ENCODE data around the gene UBE2G1. TPM values are rescaled to one million over a fixed set of nuclear protein-coding genes. Genes with fewer than 3 reads are reported as not detected.

Gene UBE2G1
- total and polyA plus RNA-seq, 4 donors = 8.0 to 47.5 (median 34.4) TPM

GRCh38 chr17:4340914-4341615 lies 25.4 kb downstream of the UBE2G1 start:
- Histone ChIP-seq H3K27ac (ENCODE audit: low read depth in 1 of 2, low read length in 1 of 2) (peak overlapping the region in 1 of 2 donors; percentile 71), H3K4me3 (no peak overlapping the region), H3K9me3 (ENCODE audit: control insufficient read depth in 4 of 4, insufficient read depth in 3 of 4, low read length in 3 of 4) (no peaks in the 10 kb centered on the region), H3K9ac (ENCODE audit: insufficient read depth in 1 of 2, low read length in 2 of 2) (no peak overlapping the region), H3K4me1 (ENCODE audit: control insufficient read depth in 5 of 5, insufficient read depth in 5 of 5, low read length in 5 of 5) (peaks cover 0 to 23% (median 7%) of the 10 kb centered on the region in 5 donors), H3K36me3 (ENCODE audit: control insufficient read depth in 4 of 4, insufficient read depth in 4 of 4, low read length in 4 of 4) (peaks cover 0 to 1% (median 0%) of the 10 kb centered on the region in 4 donors), H3K27me3 (ENCODE audit: control insufficient read depth in 3 of 3, insufficient read depth in 3 of 3, low read length in 2 of 3) (no peaks in the 10 kb centered on the region)
- 71 to 84% methylated on average over 5 of the region's 5 CpGs for WGBS, 2 donors
- DNase-seq = no peak
- ATAC-seq (ENCODE audit: insufficient read depth, low FRiP score) = no peak
- TF ChIP-seq CTCF (IDR thresholded peaks at IDR 0.05; ENCODE audit: control extremely low read depth, extremely low read depth) = no peak

GRCh38 chr17:4334776-4335584 lies 31.5 kb downstream of the UBE2G1 start:
- Histone ChIP-seq H3K36me3 (ENCODE audit: control insufficient read depth in 4 of 4, insufficient read depth in 4 of 4, low read length in 4 of 4) (no peaks in the 10 kb centered on the region), H3K27ac (ENCODE audit: low read depth in 1 of 2, low read length in 1 of 2) (no peak overlapping the region), H3K9ac (ENCODE audit: insufficient read depth in 1 of 2, low read length in 2 of 2) (no peak overlapping the region), H3K27me3 (ENCODE audit: control insufficient read depth in 3 of 3, insufficient read depth in 3 of 3, low read length in 2 of 3) (no peaks in the 10 kb centered on the region), H3K4me1 (ENCODE audit: control insufficient read depth in 5 of 5, insufficient read depth in 5 of 5, low read length in 5 of 5) (peaks cover 7 to 18% (median 9%) of the 10 kb centered on the region in 5 donors), H3K4me3 (no peak overlapping the region), H3K9me3 (ENCODE audit: control insufficient read depth in 4 of 4, insufficient read depth in 3 of 4, low read length in 3 of 4) (no peaks in the 10 kb centered on the region)
- no peak for TF ChIP-seq CTCF (IDR thresholded peaks at IDR 0.05; ENCODE audit: control extremely low read depth, extremely low read depth)
- ATAC-seq (ENCODE audit: insufficient read depth, low FRiP score) (no peak), DNase-seq (no peak)
- 55 to 71% methylated on average over 5 of the region's 5 CpGs for WGBS, 2 donors

GRCh38 chr17:4334332-4334731 lies 32.1 kb downstream of the UBE2G1 start:
- no peak for ATAC-seq (ENCODE audit: insufficient read depth, low FRiP score)
- Histone ChIP-seq H3K27me3 (ENCODE audit: control insufficient read depth in 3 of 3, insufficient read depth in 3 of 3, low read length in 2 of 3) (no peaks in the 10 kb centered on the region), H3K27ac (ENCODE audit: low read depth in 1 of 2, low read length in 1 of 2) (no peak overlapping the region), H3K9ac (ENCODE audit: insufficient read depth in 1 of 2, low read length in 2 of 2) (no peak overlapping the region), H3K9me3 (ENCODE audit: control insufficient read depth in 4 of 4, insufficient read depth in 3 of 4, low read length in 3 of 4) (no peaks in the 10 kb centered on the region), H3K4me1 (ENCODE audit: control insufficient read depth in 5 of 5, insufficient read depth in 5 of 5, low read length in 5 of 5) (peaks cover 7 to 18% (median 9%) of the 10 kb centered on the region in 5 donors), H3K4me3 (no peak overlapping the region), H3K36me3 (ENCODE audit: control insufficient read depth in 4 of 4, insufficient read depth in 4 of 4, low read length in 4 of 4) (no peaks in the 10 kb centered on the region)
- no peak for DNase-seq
- 88 to 89% methylated on average over 6 of the region's 6 CpGs for WGBS, 2 donors
- no peak for TF ChIP-seq CTCF (IDR thresholded peaks at IDR 0.05; ENCODE audit: control extremely low read depth, extremely low read depth)

Measured in lung (tissue), 12 donors.